DMS 273 (cell line): ENCODE data around the gene BCL7A.
A peak's percentile ranks its signal among the peaks of the same experiment; 100 is the strongest.
"Not testable (repeated sequence)": the region's sequence is repeated elsewhere in the genome, so short reads cannot be mapped to it uniquely, and the experiment has no call there.

Experiments
- DNase-seq: peaks from one replicate; lab custom pipeline; 2025; ENCODE audit not compliant: unreplicated experiment; lab: John Stamatoyannopoulos, UW

The BCL7A gene

GRCh38 chr12:122051231-122051876 lies 29.7 kb downstream of the BCL7A start:
- DNase-seq, result peak; percentile 22

- DNase-seq, result no peak
Observed at GRCh38 chr12:122052285-122052684, 30.6 kb downstream of the BCL7A start.

- no peak for DNase-seq
Observed at GRCh38 chr12:122054842-122055520, 33.3 kb downstream of the BCL7A start.

- DNase-seq, result not testable (repeated sequence)
Observed at GRCh38 chr12:122056406-122056805, 34.7 kb downstream of the BCL7A start.

- no peak for DNase-seq
Observed at GRCh38 chr12:122057007-122057735, 35.5 kb downstream of the BCL7A start.

- DNase-seq, result no peak
Observed at GRCh38 chr12:122057769-122058168, 36.1 kb downstream of the BCL7A start.

GRCh38 chr12:122058549-122059149 lies 37.0 kb downstream of the BCL7A start:
- DNase-seq, result no peak

GRCh38 chr12:122059203-122059960 lies 37.7 kb downstream of the BCL7A start:
- no peak for DNase-seq

- no peak for DNase-seq
Observed at GRCh38 chr12:122060081-122060501, 38.4 kb downstream of the BCL7A start.

GRCh38 chr12:122061253-122061652 lies 39.6 kb downstream of the BCL7A start:
- DNase-seq, result no peak

- no peak for DNase-seq
Observed at GRCh38 chr12:122062832-122063693, 41.4 kb downstream of the BCL7A start.

GRCh38 chr12:122063694-122064024 lies 42.0 kb downstream of the BCL7A start:
- no peak for DNase-seq

- DNase-seq, result peak; percentile 96
Observed at GRCh38 chr12:122064025-122064777, 42.5 kb downstream of the BCL7A start.

- DNase-seq, result peak; percentile 58
Observed at GRCh38 chr12:122064780-122065588, 43.3 kb downstream of the BCL7A start.

- DNase-seq, result no peak
Observed at GRCh38 chr12:122067548-122067947, 45.9 kb downstream of the BCL7A start.

- peak; percentile 11 for DNase-seq
Observed at GRCh38 chr12:122067966-122068365, 46.3 kb downstream of the BCL7A start.

GRCh38 chr12:122072031-122072970 lies 50.6 kb downstream of the BCL7A start:
- peak; percentile 56 for DNase-seq
